Trophoblast cell (in vitro differentiated cells and primary cell): ENCODE data around the gene ERI2.

Experiments used
- DNase-seq, 2 donors: peaks; one replicate each; pipeline ENCODE4 v3.0.0-alpha.2; 2016
- H2AFZ ChIP-seq: 2 replicates; pipeline ENCODE4 v1.6.1; 2013; ENCODE audit warnings: low read length, moderate library complexity, mild to moderate bottlenecking; ENCODE audit not compliant: insufficient read depth, poor library complexity
- H2AK5ac ChIP-seq: 2 replicates; pipeline ENCODE4 v1.6.1; 2013; ENCODE audit warnings: mild to moderate bottlenecking, low read length
- H2BK120ac ChIP-seq: 2 replicates; pipeline ENCODE4 v1.6.1; 2013; ENCODE audit warnings: low read length, mild to moderate bottlenecking, moderate library complexity; ENCODE audit not compliant: insufficient read depth, poor library complexity
- H2BK12ac ChIP-seq: 2 replicates; pipeline ENCODE4 v1.6.1; 2013; ENCODE audit warnings: mild to moderate bottlenecking, low read length, moderate library complexity
- H2BK5ac ChIP-seq: 2 replicates; pipeline ENCODE4 v1.6.1; 2013; ENCODE audit warnings: low read length, low read depth, moderate library complexity, mild to moderate bottlenecking; ENCODE audit not compliant: poor library complexity
- H3K14ac ChIP-seq: 2 replicates; pipeline ENCODE4 v1.6.1; 2013; ENCODE audit warnings: mild to moderate bottlenecking, low read length
- H3K18ac ChIP-seq: 2 replicates; pipeline ENCODE4 v1.6.1; 2013; ENCODE audit warnings: mild to moderate bottlenecking, low read length
- H3K23ac ChIP-seq: 2 replicates; pipeline ENCODE4 v1.6.1; 2013; ENCODE audit warnings: low read length
- H3K27ac ChIP-seq: 2 replicates; pipeline ENCODE4 v1.5.1; 2013; ENCODE audit warnings: low read depth, mild to moderate bottlenecking, inconsistent platforms, low read length, moderate library complexity
- H3K27me3 ChIP-seq: 2 replicates; pipeline ENCODE4 v1.6.1; 2013; ENCODE audit warnings: inconsistent platforms, mild to moderate bottlenecking, low read length, moderate library complexity; ENCODE audit not compliant: insufficient read depth
- H3K36me3 ChIP-seq, 2 experiments: 1 replicate in 1 of 2; 2 replicates in 1 of 2; pipeline ENCODE4 v1.6.1; 2013; ENCODE audit warnings: low read length in 2 of 2, mild to moderate bottlenecking in 2 of 2, moderate library complexity in 1 of 2; ENCODE audit not compliant: insufficient read depth in 2 of 2, control insufficient read depth in 1 of 2
- H3K4ac ChIP-seq: 2 replicates; pipeline ENCODE4 v1.6.1; 2013; ENCODE audit warnings: low read depth, mild to moderate bottlenecking, low read length, moderate library complexity
- H3K4me1 ChIP-seq, 2 experiments: 1 replicate in 1 of 2; 2 replicates in 1 of 2; pipeline ENCODE4 v1.6.1; 2013; ENCODE audit warnings: low read length in 2 of 2, mild to moderate bottlenecking in 2 of 2, moderate library complexity in 1 of 2; ENCODE audit not compliant: insufficient read depth in 2 of 2, control insufficient read depth in 1 of 2
- H3K4me2 ChIP-seq: 2 replicates; pipeline ENCODE4 v1.6.1; 2013; ENCODE audit warnings: inconsistent platforms, mild to moderate bottlenecking, low read length, moderate library complexity
- H3K4me3 ChIP-seq: 2 replicates; pipeline ENCODE4 v1.5.1; 2013; ENCODE audit warnings: mild to moderate bottlenecking, low read depth, low read length, inconsistent platforms
- H3K79me1 ChIP-seq: one replicate; pipeline ENCODE4 v1.6.1; 2013; ENCODE audit warnings: low read length
- H3K79me2 ChIP-seq: 2 replicates; pipeline ENCODE4 v1.6.1; 2013; ENCODE audit warnings: low read length, mild to moderate bottlenecking; ENCODE audit not compliant: control insufficient read depth, insufficient read depth, poor library complexity
- H3K9ac ChIP-seq: 2 replicates; pipeline ENCODE4 v1.6.1; 2013; ENCODE audit warnings: mild to moderate bottlenecking, low read length
- H3K9me3 ChIP-seq: 2 replicates; pipeline ENCODE4 v1.6.1; 2013; ENCODE audit warnings: low read depth, mild to moderate bottlenecking, control low read depth, inconsistent platforms, low read length; ENCODE audit not compliant: insufficient read depth
- H4K12ac ChIP-seq: 2 replicates; pipeline ENCODE4 v1.6.1; 2013; ENCODE audit warnings: low read depth, mild to moderate bottlenecking, low read length, moderate library complexity
- H4K8ac ChIP-seq: 2 replicates; pipeline ENCODE4 v1.6.1; 2013; ENCODE audit warnings: low read depth, mild to moderate bottlenecking, low read length, moderate library complexity
- H4K91ac ChIP-seq: one replicate; pipeline ENCODE4 v1.6.1; 2013; ENCODE audit warnings: low read depth, mild to moderate bottlenecking, low read length, moderate library complexity
- WGBS: extraction: QIAGEN DNeasy Blood & Tissue Kit; methylation state at CpG from one replicate; pipeline ENCODE4 v1.1.7; 2013; ENCODE audit warnings: missing lambda C conversion rate; ENCODE audit not compliant: insufficient read length, insufficient coverage; ENCODE audit errors: extremely low coverage; 5-methylcytosine and 5-hydroxymethylcytosine counted together

The ERI2 gene

DNA sequence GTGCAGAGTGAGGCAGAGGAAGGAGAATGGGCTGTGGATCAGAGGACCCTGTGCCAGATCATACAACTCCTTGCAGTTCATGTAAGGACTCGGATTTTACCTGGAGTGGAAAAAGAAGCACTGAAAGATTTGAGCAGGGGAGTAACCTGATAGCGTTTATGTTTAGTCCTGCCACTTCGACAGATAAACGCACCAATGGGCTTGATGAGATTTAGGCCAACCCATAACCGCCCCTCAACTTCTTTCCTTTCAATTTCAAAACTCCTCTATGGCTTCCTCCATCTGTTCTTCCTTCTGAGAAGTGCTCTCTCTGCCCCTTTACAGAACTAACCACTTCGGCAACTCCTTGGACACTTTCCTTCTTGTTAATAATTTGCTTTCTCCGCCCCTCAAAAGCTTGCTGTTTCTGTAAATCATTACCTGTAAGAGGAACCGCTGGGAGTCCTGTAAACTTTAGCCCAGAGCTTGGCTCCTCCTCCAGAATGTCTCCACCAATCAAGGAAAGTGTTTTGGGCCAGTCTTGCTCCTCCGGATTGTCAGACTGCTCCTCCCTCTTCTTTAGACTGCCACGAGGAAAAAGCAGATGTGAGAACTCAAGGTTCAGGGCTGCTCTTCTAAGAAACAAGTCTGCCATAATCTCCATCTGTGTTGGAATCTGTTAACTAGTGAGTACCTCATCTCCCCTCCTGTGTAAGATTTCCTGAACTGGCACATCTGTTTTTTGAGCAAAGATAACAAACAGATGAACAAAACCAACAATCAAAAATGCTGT, 42.6 kb downstream of the ERI2 start, which contains the start of gene ACSM3:
TSS of gene ACSM3 (plus strand) at position 554 of the 772 bp plus-strand sequence. CDS start 6,021 bp downstream, outside the sequence.
- no peak within 1 kb of the TSS for H2AK5ac ChIP-seq

DNA sequence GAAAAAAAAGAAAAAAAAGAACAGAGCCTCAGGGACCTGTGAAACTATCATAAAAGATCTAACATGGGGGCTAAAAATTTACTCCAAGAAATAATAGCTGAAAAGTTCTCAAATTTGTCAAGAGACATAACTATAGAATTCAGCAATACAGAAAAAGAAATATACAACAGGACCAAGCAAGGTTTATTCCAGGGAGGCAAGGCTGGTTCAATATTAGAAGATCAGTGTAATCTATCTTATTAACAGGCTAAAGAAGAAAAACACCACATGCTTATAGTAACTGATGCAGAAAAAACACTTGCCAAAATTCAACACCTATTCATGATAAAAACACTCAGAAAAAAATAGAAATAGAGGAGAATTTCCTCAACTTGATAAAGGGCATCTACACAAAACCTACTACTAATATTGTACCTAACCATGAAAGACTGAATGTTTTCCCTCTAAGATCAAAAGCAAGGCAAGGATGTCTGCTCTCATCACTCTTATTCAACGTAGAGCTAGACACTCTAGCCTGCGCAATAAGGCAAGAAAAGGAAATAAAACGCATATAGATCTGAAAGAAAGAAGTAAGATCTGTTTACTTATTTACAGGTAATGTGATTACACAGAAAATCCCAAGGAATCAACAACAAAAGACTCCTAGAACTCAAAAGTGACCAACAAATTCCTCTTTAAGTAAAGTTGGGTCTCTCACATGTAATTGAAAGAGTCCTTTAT, 43.7 kb downstream of the ERI2 start:
- H3K23ac ChIP-seq, result no peak overlapping the region
- no peak overlapping the region for H2BK5ac ChIP-seq
- no peak overlapping the region for H4K8ac ChIP-seq
- no peak overlapping the region for H4K91ac ChIP-seq
- H3K9me3 ChIP-seq, result no peaks in the 10 kb centered on the region
- no peak overlapping the region for H3K18ac ChIP-seq
- H3K4me3 ChIP-seq, result no peak overlapping the region
- H3K27ac ChIP-seq, result no peak overlapping the region
- no peak overlapping the region for H2AFZ ChIP-seq
- H2BK120ac ChIP-seq, result no peak overlapping the region
- no peak overlapping the region for H3K4me2 ChIP-seq
- DNase-seq, result no peak
- H3K79me1 ChIP-seq, result no peaks in the 10 kb centered on the region
- no peaks in the 10 kb centered on the region for H3K36me3 ChIP-seq
- no peak overlapping the region for H4K12ac ChIP-seq
- no peak overlapping the region for H2BK12ac ChIP-seq
- peaks cover 0 to 3% of the 10 kb centered on the region in 2 experiments for H3K4me1 ChIP-seq
- no peak overlapping the region for H3K14ac ChIP-seq
- H3K4ac ChIP-seq, result no peak overlapping the region
- WGBS, result no CpG with 5 or more reads among the region's 3 CpGs
- no peak overlapping the region for H3K9ac ChIP-seq
- no peaks in the 10 kb centered on the region for H3K27me3 ChIP-seq
- H2AK5ac ChIP-seq, result no peak overlapping the region
- H3K79me2 ChIP-seq, result no peaks in the 10 kb centered on the region

More for the DNA sequence above, 42.6 kb downstream of the ERI2 start, which contains the start of gene ACSM3:
- Histone ChIP-seq H4K12ac (no peak within 1 kb of the TSS), H2BK12ac (no peak within 1 kb of the TSS), H2BK120ac (no peak within 1 kb of the TSS), H3K4me3 (no peak within 1 kb of the TSS), H4K91ac (no peak within 1 kb of the TSS), H2AFZ (no peak within 1 kb of the TSS), H2BK5ac (no peak within 1 kb of the TSS), H3K18ac (no peak within 1 kb of the TSS), H3K9ac (no peak within 1 kb of the TSS), H3K14ac (no peak within 1 kb of the TSS), H3K27ac (no peak within 1 kb of the TSS), H3K4me1 (peaks cover 0 to 3% of the 10 kb centered on the region in 2 experiments), H3K9me3 (no peaks in the 10 kb centered on the region), H3K36me3 (no peaks in the 10 kb centered on the region), H3K27me3 (no peaks in the 10 kb centered on the region), H3K4me2 (peak within 1 kb of the TSS; percentile 37), H3K4ac (no peak within 1 kb of the TSS), H3K79me2 (no peaks in the 10 kb centered on the region), H3K79me1 (no peaks in the 10 kb centered on the region), H3K23ac (no peak within 1 kb of the TSS), H4K8ac (no peak within 1 kb of the TSS)
- WGBS, result no CpG with 5 or more reads among the region's 10 CpGs
- DNase-seq, result peak; percentile 58 to 82

DNA sequence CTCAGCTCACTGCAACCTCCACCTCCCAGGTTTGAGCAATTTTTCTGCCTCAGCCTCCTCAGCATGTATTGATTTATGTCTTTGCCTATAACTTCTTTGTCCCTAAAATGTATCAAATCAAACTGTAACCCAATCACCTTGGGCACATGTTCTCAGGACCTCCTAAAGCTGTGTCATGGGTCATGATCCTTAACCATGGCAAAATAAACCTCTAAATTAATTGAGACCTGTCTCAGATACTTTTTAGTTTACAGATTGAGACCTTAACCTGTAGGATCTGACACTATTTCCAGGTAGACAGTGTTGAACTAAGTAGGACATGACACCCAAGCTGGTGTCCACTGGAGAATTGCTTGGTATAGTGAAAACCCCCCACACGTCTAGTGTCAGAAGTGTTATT, 45.1 kb downstream of the ERI2 start:
- Histone ChIP-seq H2AFZ (no peak overlapping the region), H3K79me1 (no peaks in the 10 kb centered on the region), H3K9me3 (no peaks in the 10 kb centered on the region), H4K91ac (no peak overlapping the region), H3K4ac (no peak overlapping the region), H3K4me1 (peaks cover 0 to 3% of the 10 kb centered on the region in 2 experiments), H3K27me3 (no peaks in the 10 kb centered on the region), H3K79me2 (no peaks in the 10 kb centered on the region), H3K4me2 (no peak overlapping the region), H3K18ac (no peak overlapping the region), H3K23ac (no peak overlapping the region), H2BK120ac (no peak overlapping the region), H2BK12ac (no peak overlapping the region), H3K4me3 (no peak overlapping the region), H2AK5ac (no peak overlapping the region), H3K14ac (no peak overlapping the region), H4K12ac (no peak overlapping the region), H3K9ac (no peak overlapping the region), H3K36me3 (no peaks in the 10 kb centered on the region), H3K27ac (no peak overlapping the region), H4K8ac (no peak overlapping the region), H2BK5ac (no peak overlapping the region)
- no CpG with 5 or more reads among the region's 1 CpG for WGBS
- DNase-seq, result no peak

DNA sequence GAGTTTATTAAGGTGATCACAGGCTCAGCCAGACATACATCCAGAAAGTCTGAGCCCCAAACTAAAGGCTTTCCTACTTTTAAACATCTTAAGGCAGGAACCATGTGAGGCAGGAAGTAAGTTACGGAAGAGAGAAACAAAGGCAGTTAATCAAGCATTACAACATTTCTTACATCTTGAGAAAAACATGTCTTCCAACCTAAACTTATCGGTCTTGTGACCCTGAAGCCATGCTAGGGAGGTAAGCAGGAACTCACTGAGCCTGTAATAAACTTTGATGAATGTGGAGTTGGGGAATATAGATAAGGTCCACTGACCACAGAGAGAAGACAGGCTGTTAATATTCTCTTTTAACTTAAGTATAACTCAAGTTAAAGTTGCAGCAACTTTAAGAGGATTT, 45.9 kb downstream of the ERI2 start:
- Histone ChIP-seq H2AK5ac (no peak overlapping the region), H3K4me1 (peaks cover 0 to 3% of the 10 kb centered on the region in 2 experiments), H3K27ac (no peak overlapping the region), H3K36me3 (no peaks in the 10 kb centered on the region), H3K79me2 (no peaks in the 10 kb centered on the region), H3K18ac (no peak overlapping the region), H3K23ac (no peak overlapping the region), H3K79me1 (no peaks in the 10 kb centered on the region), H4K8ac (no peak overlapping the region), H4K12ac (no peak overlapping the region), H3K9ac (no peak overlapping the region), H3K4me2 (no peak overlapping the region), H2BK5ac (no peak overlapping the region), H3K4ac (no peak overlapping the region), H3K27me3 (no peaks in the 10 kb centered on the region), H3K4me3 (no peak overlapping the region), H2BK12ac (no peak overlapping the region), H2BK120ac (no peak overlapping the region), H3K9me3 (no peaks in the 10 kb centered on the region), H2AFZ (no peak overlapping the region), H3K14ac (no peak overlapping the region), H4K91ac (no peak overlapping the region)
- WGBS, result no CpG with 5 or more reads among the region's 2 CpGs
- no peak for DNase-seq
